ENCODE measurements around the gene PNPLA1. TPM values are rescaled to one million over a fixed set of nuclear protein-coding genes. Genes with fewer than 3 reads are reported as not detected.

PNPLA1 gene
- total RNA-seq, 1 experiment from 2014 or later = 0.10 TPM

DNA sequence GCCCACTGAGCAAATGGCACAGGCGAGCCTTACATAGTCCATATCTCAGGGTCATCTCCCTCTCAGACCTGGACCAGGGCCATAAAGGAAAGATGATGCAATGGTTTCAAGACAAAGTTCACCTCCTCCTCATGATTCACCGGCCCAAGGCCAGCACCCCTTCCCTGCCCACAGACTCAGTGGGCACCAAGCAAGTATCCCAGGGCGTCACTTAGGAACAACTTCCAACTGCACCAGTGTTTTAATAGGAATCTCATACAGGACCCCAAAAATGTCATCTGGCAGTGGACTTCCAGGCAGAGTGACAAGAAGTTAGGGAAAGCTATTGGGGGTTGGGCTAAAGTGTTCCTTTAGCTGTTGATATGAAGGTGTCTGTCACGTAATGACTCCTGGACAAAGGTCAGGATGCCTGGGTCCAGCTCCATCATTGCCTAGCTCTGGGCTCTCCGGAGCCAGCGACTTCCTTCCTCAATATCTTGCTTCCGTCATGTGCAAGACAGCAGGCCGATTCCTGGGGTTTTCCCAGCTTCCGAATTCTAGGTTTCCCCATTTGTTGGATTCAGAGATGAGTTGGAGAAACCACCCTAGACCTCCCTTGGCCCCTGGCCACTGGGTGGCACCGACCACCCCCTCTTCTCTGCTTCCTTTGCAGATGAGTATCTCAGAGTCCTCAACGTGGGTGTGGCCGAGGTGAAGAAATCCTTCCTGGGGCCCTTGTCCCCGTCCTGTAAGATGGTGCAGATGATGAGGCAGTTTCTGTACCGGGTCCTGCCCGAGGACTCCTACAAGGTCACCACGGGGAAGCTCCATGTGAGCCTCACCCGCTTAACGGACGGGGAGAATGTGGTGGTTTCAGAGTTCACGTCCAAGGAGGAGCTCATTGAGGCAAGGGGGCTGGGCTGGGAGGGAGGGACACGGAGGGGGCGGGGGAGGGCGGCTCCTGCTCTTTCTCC, 21.1 kb downstream of the PNPLA1 start:
- no peak for TF ChIP-seq EGR1 (IDR thresholded peaks at IDR 0.05; ENCODE audit: low read depth)
- peak; percentile 10 for TF ChIP-seq TCF7L2 (IDR thresholded peaks at IDR 0.05; ENCODE audit: borderline replicate concordance, extremely low read depth, insufficient read depth, insufficient read length)
- TF ChIP-seq, protein P1, sequence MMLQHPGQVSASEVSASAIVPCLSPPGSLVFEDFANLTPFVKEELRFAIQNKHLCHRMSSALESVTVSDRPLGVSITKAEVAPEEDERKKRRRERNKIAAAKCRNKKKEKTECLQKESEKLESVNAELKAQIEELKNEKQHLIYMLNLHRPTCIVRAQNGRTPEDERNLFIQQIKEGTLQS (IDR thresholded peaks at IDR 0.05) = peak; percentile 56; the same call in 1 of the 2 replicates
- TF ChIP-seq POLR2A (IDR thresholded peaks at IDR 0.05; ENCODE audit: borderline replicate concordance, extremely low read depth, insufficient read depth, insufficient read length) = no peak
- TF ChIP-seq ZNF274 (IDR thresholded peaks at IDR 0.05; ENCODE audit: low read depth, low read length) = no peak
- TF ChIP-seq, protein P2, sequence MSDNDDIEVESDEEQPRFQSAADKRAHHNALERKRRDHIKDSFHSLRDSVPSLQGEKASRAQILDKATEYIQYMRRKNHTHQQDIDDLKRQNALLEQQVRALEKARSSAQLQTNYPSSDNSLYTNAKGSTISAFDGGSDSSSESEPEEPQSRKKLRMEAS (IDR thresholded peaks at IDR 0.05) = no peak
- TF ChIP-seq ZFX (IDR thresholded peaks at IDR 0.05) = no peak
- peak; percentile 83 for TF ChIP-seq CEBPB (IDR thresholded peaks at IDR 0.05; ENCODE audit: low read depth)
- no peak for TF ChIP-seq ELF1 (IDR thresholded peaks at IDR 0.05; ENCODE audit: borderline replicate concordance, low read depth)
- TF ChIP-seq SRF (IDR thresholded peaks at IDR 0.05; ENCODE audit: low read depth) = no peak
- H3K4me3 ChIP-seq (replicated peaks in 1 of 2; ENCODE audit: low read depth in 1 of 2, low read length in 2 of 2) = no peak overlapping the region
- no TSS peak for BruUV-seq (replicated peaks)
- no peaks in the 10 kb centered on the region for H4K20me1 ChIP-seq (ENCODE audit: insufficient read depth)
- RAD21 ChIA-PET (ENCODE audit: low non-redundant PET in 1 of 2, low total read pairs in 2 of 2, uncharacterized antibody in 2 of 2, unreplicated experiment in 2 of 2) = no interaction called here
- DNase-seq (ENCODE audit: low read depth, low spot score) (peak; percentile 13), ATAC-seq (no peak)
- H3K79me2 ChIP-seq (ENCODE audit: insufficient read depth, low read length) = no peaks in the 10 kb centered on the region
- H3K36me3 ChIP-seq (ENCODE audit: control insufficient read depth in 1 of 2, insufficient read depth in 2 of 2, low read length in 2 of 2) = no peaks in the 10 kb centered on the region
- POLR2A ChIA-PET = no interaction called here
- no peak overlapping the region for H3K9ac ChIP-seq (ENCODE audit: low read length)
- H3K27ac ChIP-seq (ENCODE audit: low read depth, low read length) = no peak overlapping the region
- H2AFZ ChIP-seq (ENCODE audit: low read depth, low read length, poor library complexity, severe bottlenecking) = no peak overlapping the region
- peak overlapping the region; percentile 21; the same call in 1 of the 2 replicates for H3K4me2 ChIP-seq (ENCODE audit: low read length)
- no peaks in the 10 kb centered on the region for H3K9me2 ChIP-seq (ENCODE audit: insufficient read depth)
- H3K27me3 ChIP-seq (ENCODE audit: insufficient read depth, low read length) = no peaks in the 10 kb centered on the region
- no peaks in the 10 kb centered on the region for H3K9me3 ChIP-seq (ENCODE audit: control insufficient read depth in 1 of 2, insufficient read depth in 1 of 2, low read depth in 1 of 2, low read length in 2 of 2)
- CTCF ChIA-PET = interaction anchor here (4.2 kb wide), 1 partner anchor 11 kb away, joined by 36 read pairs; no protein-coding TSS in a partner anchor
- intact Hi-C loops (cut with micrococcal nuclease) = no loop called here
- H3K4me1 ChIP-seq (ENCODE audit: control insufficient read depth in 1 of 2, insufficient read depth in 2 of 2, low read length in 2 of 2) = peaks cover 0 to 22% of the 10 kb centered on the region in 2 experiments; a peak in 3 of 4 replicates

Data from HCT116 (cell line).